ENCODE results near the gene RCOR3.

- TF ChIP-seq CTCF (IDR thresholded peaks at IDR 0.05), result peak; percentile 41 to 79 (median 74)
- no peak for TF ChIP-seq POLR2A (IDR thresholded peaks at IDR 0.05)
Measured at GRCh38 chr1:211323156-211324063, 64.2 kb downstream of the RCOR3 start.
